Left renal pelvis (tissue), 4 donors: ENCODE data around the gene ANAPC2. TPM values are rescaled to one million over a fixed set of nuclear protein-coding genes. Genes with fewer than 3 reads are reported as not detected.

Experiments
- DNase-seq, 4 donors: peaks; one replicate each; pipeline ENCODE4 v3.0.0-alpha.2; 2013; ENCODE audit warnings: low read depth in 4 of 4, low spot score in 3 of 4
- polyA plus RNA-seq, 4 donors: library from polyadenylated mRNA; unstranded; fragments of 120-200 nt; gene quantifications; one replicate each; pipeline ENCODE4 v1.2.1, GENCODE V29; 2013; ENCODE audit not compliant: insufficient read length in 4 of 4

Gene ANAPC2
- polyA plus RNA-seq, 4 donors, result 32.7 to 54.9 (median 41.4) TPM

DNA sequence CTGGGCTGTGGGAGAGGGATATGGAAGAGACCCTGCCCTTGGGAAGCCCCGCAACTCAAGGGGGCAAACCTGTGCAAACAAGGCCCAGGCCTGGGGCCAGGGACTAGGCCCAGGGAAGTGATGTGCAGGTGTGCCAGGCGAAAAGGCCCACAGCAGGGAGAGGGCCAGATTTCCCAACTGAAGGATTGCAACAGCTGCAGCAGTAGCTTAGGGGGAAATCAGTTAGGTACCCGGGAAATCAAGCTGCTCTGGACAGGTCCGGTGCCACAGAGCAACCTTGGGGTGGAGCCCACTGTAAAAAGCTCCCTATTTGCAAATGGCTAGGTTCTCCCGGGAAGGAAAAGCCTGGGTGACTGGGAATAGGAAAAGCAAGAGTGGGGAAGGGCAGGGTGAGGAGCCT is 39.0 kb downstream of the ANAPC2 start:
- no peak for DNase-seq

DNA sequence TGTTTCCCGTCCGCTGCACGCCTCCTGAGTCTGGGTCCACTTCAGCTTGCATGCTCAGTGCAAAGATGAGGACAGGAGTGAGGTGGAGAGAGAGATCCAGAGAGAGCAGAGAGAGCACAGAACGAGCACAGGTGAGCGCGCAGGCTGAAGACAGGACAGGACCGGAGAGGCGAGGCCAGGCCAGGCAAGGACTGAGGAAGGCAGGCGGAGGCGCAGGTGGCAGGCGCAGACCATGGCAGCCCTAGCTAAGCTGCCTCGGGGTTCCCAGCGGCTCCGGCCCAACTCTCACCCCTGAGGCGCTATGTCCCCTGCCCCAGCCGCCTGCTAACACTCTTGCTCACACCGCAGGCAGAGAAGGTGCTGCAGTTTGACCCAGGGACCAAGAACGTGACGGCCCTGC is 39.7 kb downstream of the ANAPC2 start:
- DNase-seq, result no peak

DNA sequence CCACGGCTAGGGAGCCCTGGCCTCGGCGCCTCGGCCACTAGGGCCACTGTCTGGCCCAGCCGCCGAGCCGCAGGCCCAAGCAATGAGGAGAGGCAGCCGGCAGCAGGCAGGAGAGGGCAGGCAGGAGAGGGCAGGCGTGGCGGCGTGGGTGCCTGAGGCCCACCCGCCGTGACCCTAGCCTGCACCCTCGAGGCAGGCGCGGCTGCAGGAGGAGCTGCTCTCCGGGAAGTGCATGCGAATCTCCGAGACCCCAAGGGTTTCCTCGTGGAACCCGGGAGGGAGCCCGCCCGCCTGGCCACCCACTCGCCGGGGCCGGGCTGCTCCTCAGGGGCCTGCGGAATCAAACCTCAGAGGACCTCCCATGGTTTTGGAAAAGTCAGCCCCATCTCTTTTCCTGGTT is 40.1 kb downstream of the ANAPC2 start:
- DNase-seq, result no peak

DNA sequence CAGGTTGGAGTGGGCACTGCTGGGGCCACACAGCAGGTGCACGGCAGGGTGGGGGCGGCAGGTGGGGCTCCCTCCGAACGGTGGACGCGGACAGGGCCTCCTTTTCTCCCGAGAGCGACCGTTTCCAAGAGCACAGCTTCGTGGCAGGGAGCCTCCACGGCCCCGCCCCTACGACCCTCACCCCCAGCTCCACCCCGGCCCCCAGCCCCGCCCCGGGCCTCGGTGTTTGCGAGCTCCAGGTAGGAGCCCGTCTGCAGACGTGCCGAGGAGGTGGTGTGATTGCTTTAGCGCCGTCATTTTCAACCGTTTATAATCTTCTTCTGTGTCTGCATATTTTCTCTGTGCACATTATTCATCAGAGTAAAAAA is 40.6 kb downstream of the ANAPC2 start:
- no peak for DNase-seq

DNA sequence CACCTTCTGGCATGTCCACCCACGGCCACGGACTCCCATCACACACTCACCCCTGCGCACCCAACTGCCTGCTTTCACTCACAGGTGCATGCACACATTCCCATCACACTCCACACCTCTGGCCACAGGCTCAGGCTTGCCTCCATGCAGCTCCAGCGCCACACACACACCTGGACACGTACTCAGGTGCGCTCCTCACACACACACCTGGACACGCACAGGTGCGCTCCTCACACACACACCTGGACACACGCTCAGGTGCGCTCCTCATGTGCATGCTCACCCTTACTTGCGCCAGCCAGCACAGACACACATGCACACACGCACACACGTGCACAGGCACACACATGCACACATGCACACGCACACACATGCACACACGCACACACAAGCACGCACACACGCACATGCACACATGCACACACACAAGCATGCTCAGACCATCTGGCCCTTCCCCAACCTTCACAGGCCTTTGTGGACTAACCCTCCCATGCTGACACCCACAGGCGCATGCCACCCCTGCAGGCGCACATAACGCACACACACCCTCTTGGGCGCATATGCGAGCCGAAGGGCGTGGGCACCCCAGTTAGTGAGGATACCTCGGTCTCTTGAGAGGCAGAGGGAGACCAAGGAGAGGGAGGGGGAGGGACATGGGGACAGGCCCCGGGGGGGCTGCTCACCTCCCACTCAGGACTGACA is 41.1 kb downstream of the ANAPC2 start:
- DNase-seq, result no peak

DNA sequence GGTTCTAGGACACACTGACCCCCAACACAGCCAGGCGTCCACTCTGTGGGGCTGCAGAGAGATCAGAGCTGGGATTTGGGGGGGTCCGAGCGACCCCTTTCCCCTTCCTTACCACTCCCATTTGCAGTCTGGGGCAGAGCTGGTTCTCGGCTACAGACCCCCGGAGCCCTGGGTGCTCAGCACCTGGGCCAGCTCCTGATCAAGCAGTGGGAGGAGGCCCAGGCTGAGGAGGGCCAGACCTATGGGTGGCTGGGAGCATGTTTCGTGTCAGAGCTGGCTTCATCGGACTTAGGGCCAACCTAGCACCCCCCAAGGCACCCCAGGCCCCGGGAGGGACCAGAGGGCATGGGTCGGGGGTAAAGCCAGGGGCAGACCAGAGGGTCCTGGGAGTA is 41.8 kb downstream of the ANAPC2 start:
- DNase-seq, result no peak

DNA sequence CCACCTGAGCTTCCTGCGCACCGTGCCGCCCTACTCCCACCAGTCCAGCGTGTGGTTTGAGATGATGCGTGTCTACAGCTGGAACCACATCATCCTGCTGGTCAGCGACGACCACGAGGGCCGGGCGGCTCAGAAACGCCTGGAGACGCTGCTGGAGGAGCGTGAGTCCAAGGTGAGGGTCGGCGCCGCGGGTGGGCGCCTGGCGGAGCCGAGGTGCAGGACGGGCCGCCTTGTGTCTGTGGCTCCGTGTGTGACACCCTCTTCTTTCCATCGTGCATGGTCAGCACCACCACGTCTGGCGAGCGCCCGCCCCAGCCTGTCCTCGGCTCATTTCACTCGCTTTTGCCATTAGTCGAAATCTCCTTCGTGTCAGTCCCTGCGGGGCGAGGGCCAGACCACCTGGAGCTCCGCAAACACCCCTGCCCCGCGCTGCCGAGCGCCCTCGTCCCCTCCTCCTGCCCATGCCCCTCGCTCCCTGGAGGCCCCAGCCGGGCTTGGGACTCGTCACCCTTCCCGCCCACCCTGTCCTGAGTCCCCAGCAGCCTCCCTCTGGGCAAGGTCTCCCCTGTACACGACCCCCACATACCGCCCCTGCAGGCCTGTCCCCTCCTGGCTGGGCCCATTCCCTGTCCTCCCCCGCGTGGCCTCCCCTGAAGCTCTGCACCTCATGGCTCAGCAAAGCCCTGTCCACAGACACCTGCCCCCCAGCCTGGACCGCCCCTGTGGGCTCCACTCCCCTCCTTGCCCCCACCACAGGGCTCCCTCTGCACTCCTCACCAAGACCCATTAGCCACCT is 42.4 kb downstream of the ANAPC2 start:
- no peak for DNase-seq

DNA sequence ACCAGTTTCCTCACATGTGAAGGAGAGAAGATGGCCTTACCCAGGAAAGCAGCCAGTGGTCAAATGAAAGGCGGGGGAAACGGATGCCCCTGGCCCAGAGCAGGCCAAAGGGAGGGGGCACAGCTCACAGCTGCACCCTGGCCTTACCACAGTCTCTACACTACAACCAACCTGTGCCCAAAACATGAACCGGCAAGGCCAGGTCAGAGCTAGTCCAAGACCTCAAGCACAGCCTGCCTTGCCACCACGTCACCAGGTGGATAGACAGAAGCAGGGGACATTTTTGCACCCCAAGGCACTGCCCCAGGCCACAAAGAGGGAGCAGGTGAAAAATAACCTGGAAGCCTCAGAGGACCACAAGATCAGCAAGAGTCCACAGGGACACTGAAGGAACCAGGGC is 44.9 kb downstream of the ANAPC2 start:
- no peak for DNase-seq

DNA sequence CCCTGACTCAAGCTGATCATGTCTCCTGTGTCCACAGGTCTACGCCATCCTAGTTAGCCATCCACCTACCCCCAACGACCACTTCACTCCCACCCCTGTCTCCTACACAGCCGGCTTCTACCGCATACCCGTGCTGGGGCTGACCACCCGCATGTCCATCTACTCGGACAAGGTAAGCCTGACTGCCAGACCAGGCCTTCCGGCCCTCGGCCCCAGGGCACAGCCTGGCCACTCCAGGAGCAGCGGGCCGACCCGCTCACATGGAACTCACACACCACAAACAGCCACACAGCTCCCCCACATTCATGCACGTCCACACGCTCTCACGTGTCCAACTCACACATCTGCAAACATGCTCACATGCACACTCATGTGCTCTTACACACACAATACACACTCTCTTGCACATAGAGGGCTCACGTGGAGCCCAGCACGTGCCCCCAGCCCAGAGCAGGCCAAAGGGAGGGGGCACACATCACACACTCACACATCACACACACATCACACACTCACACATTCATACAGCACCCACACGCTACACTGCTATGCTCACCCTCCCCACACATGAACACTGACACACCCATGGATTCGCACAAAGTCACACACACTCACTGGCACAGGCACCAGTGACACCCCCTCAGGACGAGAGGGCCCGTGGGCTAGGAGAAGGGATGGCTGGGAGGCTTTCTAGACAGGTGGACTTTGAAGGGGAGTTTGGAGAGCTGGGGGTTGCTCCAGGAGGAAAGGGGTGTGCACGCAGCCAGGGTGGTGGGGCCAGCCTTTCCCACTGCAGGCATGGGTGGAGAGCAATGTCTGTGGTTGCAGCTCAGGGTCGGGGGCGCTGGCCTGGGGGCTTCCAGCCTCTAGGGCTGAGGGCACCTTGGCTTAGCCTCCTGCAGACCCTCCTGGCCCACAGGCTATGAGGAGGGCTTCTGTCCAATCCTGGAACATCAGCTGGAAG is 46.1 kb downstream of the ANAPC2 start:
- DNase-seq, result no peak

DNA sequence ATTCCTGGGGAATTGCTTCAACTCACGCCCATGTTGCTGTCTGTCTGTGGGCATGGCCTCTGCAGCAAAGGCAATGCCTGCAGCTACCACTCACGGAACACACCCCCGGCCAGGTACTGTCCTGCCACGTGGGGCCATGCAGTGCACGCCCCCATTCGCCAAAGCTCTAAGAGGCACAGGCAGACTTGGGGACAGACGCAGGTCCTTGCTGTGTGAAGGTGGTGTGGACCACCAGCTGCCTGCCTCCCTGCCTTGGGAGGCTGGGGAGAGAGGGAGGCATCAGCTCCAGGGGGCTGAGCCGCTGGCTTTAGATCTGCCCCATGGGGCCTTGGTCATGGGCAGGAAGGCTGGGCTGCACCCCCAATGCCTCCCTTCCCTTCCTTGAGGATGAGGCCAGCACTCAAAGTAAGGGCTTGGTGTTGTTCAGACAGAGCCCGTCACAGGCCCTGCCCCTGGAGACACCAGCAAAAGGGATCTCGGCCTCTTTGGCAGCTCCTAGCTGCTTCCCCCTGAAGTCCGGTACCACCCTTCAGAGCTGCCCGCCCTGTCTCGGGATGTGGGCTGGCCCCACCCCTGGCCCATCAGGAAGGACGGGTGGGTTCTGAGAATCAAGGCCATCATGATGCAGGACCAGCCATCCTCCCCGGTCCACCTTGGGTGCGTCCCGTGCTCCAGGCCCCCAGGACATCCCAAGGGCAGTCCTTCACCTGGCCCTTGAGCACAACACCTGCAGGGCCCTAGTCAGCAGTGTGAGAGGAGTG is 47.1 kb downstream of the ANAPC2 start:
- no peak for DNase-seq

DNA sequence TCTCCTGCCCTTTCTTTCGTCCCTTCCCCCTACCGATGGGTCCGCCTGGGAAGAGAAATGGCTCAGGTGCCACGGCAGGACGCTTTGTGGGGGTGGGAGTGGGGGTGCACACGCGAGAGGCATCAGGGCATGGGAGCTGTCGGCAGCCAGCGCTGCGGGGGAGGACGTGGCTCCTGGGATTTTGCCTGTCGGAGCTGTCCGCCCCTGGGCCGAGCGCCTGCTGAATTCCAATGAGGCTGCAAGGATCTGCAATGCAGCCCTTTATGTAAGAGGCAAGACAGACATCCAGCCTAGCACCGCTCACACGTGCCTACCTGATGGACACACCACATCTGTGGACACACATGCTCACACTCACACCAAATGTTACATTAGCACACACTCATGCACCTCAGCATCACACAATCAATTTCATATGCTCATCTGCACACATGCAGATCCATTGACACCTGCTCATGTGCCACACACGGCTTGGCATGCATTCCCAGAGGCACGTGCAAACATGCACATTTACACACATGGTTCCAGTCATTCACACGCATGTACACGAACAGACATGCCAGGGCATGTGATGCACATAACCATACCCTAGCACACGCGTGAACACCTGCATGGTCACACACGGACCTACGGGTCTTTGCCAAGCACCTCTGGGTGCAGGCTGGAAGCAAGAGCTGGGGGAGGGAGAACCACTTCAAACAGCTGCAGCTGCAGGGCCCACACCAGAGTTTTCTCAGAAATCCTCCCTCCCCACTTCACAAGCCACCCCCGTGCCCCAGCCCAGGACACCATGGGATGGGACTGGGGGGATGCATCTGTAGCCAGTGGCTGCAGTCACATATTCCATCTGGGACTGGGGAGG is 48.0 kb downstream of the ANAPC2 start:
- DNase-seq, result no peak

DNA sequence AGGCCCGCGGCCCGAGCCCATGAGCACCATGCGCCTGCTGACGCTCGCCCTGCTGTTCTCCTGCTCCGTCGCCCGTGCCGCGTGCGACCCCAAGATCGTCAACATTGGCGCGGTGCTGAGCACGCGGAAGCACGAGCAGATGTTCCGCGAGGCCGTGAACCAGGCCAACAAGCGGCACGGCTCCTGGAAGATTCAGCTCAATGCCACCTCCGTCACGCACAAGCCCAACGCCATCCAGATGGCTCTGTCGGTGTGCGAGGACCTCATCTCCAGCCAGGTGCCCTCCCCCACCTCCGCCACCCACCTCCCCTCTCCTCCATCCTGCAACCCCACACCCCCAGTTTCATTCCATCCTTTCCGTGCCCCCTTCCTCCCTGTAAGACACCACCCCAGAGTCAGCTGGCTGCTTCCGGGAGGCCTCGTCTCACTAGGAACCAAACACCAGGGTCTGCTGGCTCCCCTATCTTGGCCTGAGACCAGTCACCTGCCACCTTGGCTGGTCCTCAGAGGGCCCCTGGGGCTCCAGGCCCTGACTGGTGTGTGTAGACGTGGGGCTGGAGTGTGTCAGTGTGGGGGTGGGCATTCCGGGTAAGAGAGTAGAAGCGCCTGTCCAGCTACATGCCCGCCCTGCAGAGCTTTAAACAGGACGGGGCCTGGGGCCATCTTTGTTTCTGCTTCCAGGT is 48.8 kb downstream of the ANAPC2 start:
- DNase-seq, result no peak

DNA sequence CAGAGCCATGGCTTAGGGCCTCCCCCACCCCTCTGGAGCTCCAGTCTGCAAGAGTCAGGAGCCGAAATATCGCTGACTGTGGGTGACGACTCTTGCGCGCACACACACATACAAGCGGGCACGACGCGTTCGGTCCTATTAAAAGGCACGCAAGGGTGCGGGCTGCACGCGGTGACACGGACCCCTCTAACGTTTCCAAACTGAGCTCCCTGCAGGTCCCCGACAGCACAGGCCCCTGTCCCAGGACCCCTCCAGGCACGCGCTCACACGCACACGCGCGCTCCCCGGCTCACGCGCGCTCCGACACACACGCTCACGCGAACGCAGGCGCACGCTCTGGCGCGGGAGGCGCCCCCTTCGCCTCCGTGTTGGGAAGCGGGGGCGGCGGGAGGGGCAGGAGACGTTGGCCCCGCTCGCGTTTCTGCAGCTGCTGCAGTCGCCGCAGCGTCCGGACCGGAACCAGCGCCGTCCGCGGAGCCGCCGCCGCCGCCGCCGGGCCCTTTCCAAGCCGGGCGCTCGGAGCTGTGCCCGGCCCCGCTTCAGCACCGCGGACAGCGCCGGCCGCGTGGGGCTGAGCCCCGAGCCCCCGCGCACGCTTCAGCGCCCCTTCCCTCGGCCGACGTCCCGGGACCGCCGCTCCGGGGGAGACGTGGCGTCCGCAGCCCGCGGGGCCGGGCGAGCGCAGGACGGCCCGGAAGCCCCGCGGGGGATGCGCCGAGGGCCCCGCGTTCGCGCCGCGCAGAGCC is 49.5 kb downstream of the ANAPC2 start, which contains the start of gene GRIN1:
GRIN1 (plus strand) TSS at position 433 of the 746 bp plus-strand sequence. CDS start 333 bp downstream, outside the sequence.
- peak in 2 of 4 donors; percentile 34 to 42 for DNase-seq

DNA sequence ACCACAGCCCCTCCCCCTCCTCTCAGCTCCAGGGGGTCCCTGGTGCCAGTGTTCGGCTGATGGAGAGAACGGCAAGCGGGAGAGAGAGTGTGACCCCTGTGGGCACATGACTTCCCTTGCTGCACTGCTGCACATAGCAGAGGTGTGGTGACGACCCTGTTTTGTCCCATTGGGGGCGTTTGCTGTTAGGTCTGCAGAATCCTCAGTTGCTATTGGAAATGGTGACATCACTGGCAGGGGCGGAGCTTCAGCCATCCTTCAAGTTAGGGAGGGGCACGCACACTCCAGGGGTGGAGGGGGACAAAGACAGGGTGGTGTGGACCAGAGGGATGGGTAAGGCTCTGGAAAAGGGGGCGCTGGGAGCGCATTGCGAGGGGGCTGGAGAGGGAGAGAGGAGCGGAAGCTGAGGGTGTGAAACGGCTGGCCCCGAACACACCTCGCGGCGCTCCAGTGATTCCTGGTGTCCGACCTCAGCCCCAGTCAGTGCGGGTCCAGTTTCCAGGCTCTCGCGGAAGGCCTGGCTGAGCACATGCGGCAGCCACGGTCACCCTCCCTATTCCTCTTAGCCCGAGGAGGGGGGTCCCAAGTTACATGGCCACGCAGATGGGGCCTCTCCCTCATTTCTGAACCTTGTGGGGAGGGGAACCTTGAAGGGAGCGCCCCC is 50.2 kb downstream of the ANAPC2 start:
- no peak for DNase-seq

DNA sequence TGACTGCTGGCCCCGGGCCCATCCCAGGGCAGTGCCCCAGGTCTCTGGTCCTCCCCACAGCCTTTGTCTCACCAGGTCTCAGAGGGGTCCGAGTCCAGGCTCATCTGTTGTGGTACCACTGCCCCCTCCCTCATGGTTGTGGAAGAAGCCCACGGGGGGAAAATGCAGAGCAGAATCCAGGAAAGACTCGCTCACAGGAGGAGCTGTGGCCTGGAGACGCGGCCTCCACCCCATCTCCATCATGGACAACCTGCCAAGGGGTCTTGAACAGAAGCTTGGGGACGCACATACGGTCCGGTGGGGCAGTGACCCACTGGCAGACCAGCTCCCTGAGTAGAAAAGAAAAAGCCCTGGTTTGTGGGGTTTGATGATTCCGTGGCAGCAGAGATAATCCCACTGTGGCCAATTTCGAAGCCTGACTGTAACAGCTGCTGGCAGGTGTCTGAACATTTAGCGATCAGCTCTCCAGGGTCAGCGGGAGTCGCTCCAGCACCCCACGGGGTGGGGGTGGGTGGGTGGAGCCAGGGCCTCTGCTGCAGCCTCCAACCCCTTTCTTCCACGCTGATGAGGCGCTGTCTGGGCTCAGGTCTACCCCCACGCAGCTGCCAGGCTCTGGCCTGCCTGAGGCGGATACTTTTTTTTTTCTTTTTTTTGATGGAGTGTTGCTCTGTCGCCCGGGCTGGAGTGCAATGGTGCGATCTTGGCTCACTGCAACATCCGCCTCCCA is 51.3 kb downstream of the ANAPC2 start:
- no peak for DNase-seq

DNA sequence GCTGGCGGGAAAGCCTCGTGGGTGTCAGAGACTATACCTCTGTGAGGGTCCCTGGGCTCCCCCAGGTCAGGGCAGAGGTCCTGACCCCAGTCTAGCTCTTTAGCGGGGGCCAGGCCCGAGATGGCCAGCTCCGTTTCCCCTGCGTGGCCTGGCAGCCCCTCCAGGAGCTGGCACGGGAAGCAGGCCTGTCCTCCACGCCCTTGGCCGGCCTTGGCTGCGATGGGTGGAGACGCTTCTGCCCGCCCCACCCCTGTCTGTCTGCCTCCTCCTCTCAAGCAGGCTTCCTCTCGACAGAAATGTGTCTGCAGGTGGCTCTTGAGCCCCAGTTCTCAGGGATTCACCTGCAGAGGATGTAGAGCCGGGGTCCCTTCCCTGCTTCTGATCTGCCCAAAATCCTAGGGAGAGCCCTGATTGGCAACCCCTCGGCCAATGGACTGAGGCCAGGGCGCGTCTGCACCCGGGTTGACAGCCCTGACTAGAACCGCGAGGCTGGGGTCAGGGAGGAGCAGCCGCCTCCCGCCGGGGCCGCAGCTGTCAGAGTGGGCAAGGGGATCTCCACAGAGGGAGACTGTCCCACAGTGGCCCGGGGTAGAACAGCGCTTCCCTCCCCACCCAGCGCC is 52.0 kb downstream of the ANAPC2 start:
- DNase-seq, result no peak
